ENCODE results near the gene CLC. TPM values are rescaled to one million over a fixed set of nuclear protein-coding genes. Genes with fewer than 3 reads are reported as not detected.

The CLC gene
- total RNA-seq, 1 donor from 2014 or later = not detected

DNA sequence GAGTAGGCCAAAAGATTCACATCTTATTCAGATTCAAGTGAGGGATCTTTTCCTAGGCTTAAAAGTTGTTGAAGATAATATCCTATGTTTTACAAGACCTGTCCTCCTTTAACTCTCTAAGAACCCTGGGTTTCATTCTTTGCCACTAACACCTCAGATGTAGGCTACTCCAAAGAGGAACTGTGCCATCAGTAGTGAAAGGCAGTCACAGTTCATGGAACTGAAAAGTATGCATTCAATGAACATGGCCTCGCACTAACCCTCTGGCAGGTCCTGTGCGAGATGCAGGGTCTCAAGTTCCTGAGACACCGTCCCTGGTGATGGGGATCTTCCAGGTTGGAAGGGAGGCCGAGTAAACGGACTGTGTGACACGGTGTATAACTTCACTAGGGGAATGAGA, 29.2 kb downstream of the CLC start:
- TF ChIP-seq, protein P1, sequence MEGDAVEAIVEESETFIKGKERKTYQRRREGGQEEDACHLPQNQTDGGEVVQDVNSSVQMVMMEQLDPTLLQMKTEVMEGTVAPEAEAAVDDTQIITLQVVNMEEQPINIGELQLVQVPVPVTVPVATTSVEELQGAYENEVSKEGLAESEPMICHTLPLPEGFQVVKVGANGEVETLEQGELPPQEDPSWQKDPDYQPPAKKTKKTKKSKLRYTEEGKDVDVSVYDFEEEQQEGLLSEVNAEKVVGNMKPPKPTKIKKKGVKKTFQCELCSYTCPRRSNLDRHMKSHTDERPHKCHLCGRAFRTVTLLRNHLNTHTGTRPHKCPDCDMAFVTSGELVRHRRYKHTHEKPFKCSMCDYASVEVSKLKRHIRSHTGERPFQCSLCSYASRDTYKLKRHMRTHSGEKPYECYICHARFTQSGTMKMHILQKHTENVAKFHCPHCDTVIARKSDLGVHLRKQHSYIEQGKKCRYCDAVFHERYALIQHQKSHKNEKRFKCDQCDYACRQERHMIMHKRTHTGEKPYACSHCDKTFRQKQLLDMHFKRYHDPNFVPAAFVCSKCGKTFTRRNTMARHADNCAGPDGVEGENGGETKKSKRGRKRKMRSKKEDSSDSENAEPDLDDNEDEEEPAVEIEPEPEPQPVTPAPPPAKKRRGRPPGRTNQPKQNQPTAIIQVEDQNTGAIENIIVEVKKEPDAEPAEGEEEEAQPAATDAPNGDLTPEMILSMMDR (IDR thresholded peaks at IDR 0.05; ENCODE audit: insufficient read depth, low read length, poor library complexity, severe bottlenecking) = no peak
- H3K36me3 ChIP-seq (ENCODE audit: control insufficient read depth, insufficient read depth, low read length) = no peaks in the 10 kb centered on the region

DNA sequence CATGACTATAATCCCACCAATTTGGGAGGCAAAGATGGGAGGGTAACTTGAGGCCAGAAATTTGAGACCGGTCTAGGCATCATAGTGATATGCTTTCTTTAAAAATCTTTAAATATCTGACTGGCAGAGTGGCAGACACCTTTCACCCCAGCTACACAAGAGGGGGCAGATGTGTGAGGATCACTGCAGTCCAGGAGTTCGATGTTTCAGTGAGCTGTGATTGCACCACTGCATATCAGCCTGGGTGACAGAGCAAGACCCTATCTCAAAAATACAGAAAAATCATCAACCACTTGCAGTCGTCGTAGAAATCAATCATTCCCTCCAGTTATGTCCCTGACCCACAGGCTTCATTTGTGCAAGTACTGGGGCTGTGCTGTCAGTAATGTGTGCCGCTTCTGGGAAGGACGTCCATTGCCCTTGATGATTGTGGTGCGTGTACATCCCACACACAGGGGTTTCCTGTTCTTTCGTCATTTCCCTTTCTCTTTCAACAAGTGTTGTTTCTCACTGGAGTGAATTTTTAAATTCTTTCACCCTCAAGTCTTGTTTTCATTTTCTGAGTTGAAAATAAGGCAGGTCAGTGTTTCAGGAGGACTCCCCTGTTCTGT, 32.1 kb downstream of the CLC start:
- TF ChIP-seq, protein P1 (IDR thresholded peaks at IDR 0.05; ENCODE audit: insufficient read depth, low read length, poor library complexity, severe bottlenecking) = no peak
- no peak overlapping the region for H3K4me3 ChIP-seq (ENCODE audit: low read depth, low read length)
- no peak for DNase-seq (ENCODE audit: low read depth)
- H3K36me3 ChIP-seq (ENCODE audit: control insufficient read depth, insufficient read depth, low read length) = no peaks in the 10 kb centered on the region
- no peaks in the 10 kb centered on the region for H3K27me3 ChIP-seq (ENCODE audit: control insufficient read depth, insufficient read depth, low read length)

More for the DNA sequence above, 29.2 kb downstream of the CLC start:
- no peak overlapping the region for H3K4me3 ChIP-seq (ENCODE audit: low read depth, low read length)
- H3K27me3 ChIP-seq (ENCODE audit: control insufficient read depth, insufficient read depth, low read length) = no peaks in the 10 kb centered on the region
- no peak for DNase-seq (ENCODE audit: low read depth)

DNA sequence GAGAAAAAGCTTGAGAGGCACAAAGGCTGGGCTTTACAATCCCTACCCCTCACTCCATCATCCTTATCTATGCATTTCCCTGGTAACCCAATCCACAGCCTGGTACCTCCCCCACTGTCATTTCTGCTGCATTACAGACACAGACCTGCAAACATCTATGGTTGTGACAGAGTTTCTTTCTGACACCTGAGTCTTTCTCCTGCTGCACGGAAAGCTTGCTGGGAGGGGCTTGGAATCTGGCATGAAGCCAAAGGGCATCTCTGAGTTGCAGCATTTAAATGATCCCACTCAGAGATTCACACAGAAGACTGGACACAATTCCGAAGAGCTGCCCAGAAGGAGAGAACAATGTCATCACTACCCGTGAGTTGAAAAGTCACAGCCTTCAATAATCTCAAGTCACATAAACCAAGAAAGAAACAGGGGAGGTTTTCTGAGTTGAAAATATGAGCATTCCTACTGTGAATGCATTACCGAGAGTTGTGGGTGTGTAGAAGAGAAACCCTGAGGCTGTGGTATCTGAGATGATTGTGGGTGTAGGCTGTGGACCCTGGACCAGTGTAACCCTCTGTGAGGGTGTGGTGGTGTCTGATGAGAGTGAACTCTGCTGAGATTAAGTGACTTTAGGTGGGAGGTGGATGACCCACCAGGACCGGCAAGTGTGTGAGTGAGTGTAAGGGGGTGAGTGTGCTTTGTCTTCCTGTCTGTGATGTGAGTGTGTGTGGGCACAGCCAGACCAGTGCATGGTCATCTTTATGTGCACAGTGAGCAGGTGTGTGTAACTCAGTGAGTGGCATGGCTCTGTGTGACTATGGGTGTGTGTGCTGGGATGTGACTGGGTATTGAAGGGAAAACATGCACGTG, 33.4 kb downstream of the CLC start, which contains the start of gene LGALS14:
Gene LGALS14, plus strand, starts transcription at position 301 of the 864 bp plus-strand sequence. Its CDS starts 48 bp downstream, at position 349.
- no peak for DNase-seq (ENCODE audit: low read depth)
- Histone ChIP-seq H3K27me3 (ENCODE audit: control insufficient read depth, insufficient read depth, low read length) (no peaks in the 10 kb centered on the region), H3K4me3 (ENCODE audit: low read depth, low read length) (no peak within 1 kb of the TSS), H3K36me3 (ENCODE audit: control insufficient read depth, insufficient read depth, low read length) (no peaks in the 10 kb centered on the region)
- TF ChIP-seq, protein P1 (IDR thresholded peaks at IDR 0.05; ENCODE audit: insufficient read depth, low read length, poor library complexity, severe bottlenecking) = no peak

DNA sequence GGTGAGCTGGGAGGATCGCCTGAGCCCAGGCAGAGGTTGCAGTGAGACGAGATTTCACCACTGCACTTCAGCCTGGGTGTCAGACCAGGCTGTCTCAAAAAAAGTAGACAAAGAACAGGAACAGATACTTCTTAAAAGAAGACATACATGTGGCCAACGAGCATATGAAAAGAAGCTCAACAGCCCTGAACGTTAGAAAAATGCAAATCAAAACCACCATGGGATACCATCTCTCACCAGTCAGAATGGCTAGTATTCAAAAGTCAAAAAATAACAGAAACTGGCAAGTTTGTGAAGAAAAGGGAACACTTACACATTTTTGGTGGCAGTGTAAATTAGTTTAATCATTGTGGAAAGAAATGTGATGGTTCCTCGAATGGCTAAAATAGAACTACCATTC, 36.5 kb downstream of the CLC start:
- H3K36me3 ChIP-seq (ENCODE audit: control insufficient read depth, insufficient read depth, low read length) = no peaks in the 10 kb centered on the region
- H3K27me3 ChIP-seq (ENCODE audit: control insufficient read depth, insufficient read depth, low read length) = no peaks in the 10 kb centered on the region
- no peak overlapping the region for H3K4me3 ChIP-seq (ENCODE audit: low read depth, low read length)
- TF ChIP-seq, protein P1 (IDR thresholded peaks at IDR 0.05; ENCODE audit: insufficient read depth, low read length, poor library complexity, severe bottlenecking) = no peak
- no peak for DNase-seq (ENCODE audit: low read depth)

DNA sequence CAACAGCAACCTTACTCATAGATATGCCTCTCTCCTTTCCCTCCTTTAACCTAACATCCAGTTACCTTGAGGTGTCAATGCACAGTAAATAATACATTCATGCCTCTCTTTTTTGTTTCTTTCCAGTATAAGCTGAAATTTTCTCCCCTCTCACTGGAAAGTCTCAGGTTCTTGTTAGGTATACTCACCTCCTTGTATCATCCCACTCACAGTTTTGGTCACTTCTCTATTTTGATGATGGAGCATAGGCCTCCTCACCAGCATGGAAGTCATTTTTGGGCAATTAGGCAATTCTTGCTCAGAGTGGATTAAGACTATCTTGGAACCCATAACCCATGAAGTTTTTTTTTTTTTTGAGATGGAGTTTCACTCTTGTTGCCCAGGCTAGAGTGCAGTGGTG, 39.3 kb downstream of the CLC start:
- TF ChIP-seq, protein P1 (IDR thresholded peaks at IDR 0.05; ENCODE audit: insufficient read depth, low read length, poor library complexity, severe bottlenecking) = no peak
- Histone ChIP-seq H3K36me3 (ENCODE audit: control insufficient read depth, insufficient read depth, low read length) (no peaks in the 10 kb centered on the region), H3K27me3 (ENCODE audit: control insufficient read depth, insufficient read depth, low read length) (no peaks in the 10 kb centered on the region), H3K4me3 (ENCODE audit: low read depth, low read length) (no peak overlapping the region)
- DNase-seq (ENCODE audit: low read depth) = no peak
